Measurements from ENCODE around the gene BRSK1. TPM values are rescaled to one million over a fixed set of nuclear protein-coding genes. Genes with fewer than 3 reads are reported as not detected.
A peak's percentile ranks its signal among the peaks of the same experiment; 100 is the strongest.

Gene BRSK1
- total and polyA plus RNA-seq, 8 donors = 1.5 to 67.7 (median 5.4) TPM; not detected in 2

GRCh38 chr19:55258476-55258827 lies 25.3 kb upstream of the BRSK1 start:
- DNase-seq = peak in 1 of 2 donors; percentile 73
- 0 to 1% (median 0%) methylated on average over 5 to 53 of the region's 53 CpGs; no CpG with 5 or more reads in 1 of the 5 donors for WGBS, 5 donors
- intact Hi-C loops (cut with DNase I; ENCODE audit: low total_unique reads) = no loop called here
- peak overlapping the region; percentile 66 to 98 (median 93) for H3K4me3 ChIP-seq
- peaks cover 4 to 10% (median 7%) of the 10 kb centered on the region in 4 donors for H3K36me3 ChIP-seq
- no peaks in the 10 kb centered on the region for H3K27me3 ChIP-seq
- H3K9me3 ChIP-seq = no peaks in the 10 kb centered on the region
- H3K27ac ChIP-seq = peak overlapping the region; percentile 92 to 95 (median 93)
- H3K4me1 ChIP-seq = peaks cover 43 to 54% (median 53%) of the 10 kb centered on the region in 4 donors
- TF ChIP-seq POLR2AphosphoS5 (IDR thresholded peaks at IDR 0.05) = no peak
- TF ChIP-seq POLR2A (IDR thresholded peaks at IDR 0.05) = no peak
- TF ChIP-seq EP300 (IDR thresholded peaks at IDR 0.05) = no peak

GRCh38 chr19:55258828-55259539 lies 24.8 kb upstream of the BRSK1 start, which contains the start of gene PPP6R1:
Gene PPP6R1 (minus strand): TSS chr19:55259017. CDS start chr19:55247103, 11,914 bp downstream.
- TF ChIP-seq POLR2AphosphoS5 (IDR thresholded peaks at IDR 0.05) (peak; percentile 84 to 95 (median 91)), EP300 (IDR thresholded peaks at IDR 0.05) (no peak), POLR2A (IDR thresholded peaks at IDR 0.05) (peak in 2 of 4 donors; percentile 39 to 46)
- TF ChIP-seq, protein P1, sequence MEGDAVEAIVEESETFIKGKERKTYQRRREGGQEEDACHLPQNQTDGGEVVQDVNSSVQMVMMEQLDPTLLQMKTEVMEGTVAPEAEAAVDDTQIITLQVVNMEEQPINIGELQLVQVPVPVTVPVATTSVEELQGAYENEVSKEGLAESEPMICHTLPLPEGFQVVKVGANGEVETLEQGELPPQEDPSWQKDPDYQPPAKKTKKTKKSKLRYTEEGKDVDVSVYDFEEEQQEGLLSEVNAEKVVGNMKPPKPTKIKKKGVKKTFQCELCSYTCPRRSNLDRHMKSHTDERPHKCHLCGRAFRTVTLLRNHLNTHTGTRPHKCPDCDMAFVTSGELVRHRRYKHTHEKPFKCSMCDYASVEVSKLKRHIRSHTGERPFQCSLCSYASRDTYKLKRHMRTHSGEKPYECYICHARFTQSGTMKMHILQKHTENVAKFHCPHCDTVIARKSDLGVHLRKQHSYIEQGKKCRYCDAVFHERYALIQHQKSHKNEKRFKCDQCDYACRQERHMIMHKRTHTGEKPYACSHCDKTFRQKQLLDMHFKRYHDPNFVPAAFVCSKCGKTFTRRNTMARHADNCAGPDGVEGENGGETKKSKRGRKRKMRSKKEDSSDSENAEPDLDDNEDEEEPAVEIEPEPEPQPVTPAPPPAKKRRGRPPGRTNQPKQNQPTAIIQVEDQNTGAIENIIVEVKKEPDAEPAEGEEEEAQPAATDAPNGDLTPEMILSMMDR (IDR thresholded peaks at IDR 0.05) = peak in 1 of 7 experiments; percentile 5
- Histone ChIP-seq H3K9me3 (no peaks in the 10 kb centered on the region), H3K4me1 (peaks cover 39 to 50% (median 48%) of the 10 kb centered on the region in 4 donors), H3K4me3 (peak within 1 kb of the TSS; percentile 66 to 98 (median 93)), H3K36me3 (peaks cover 4 to 10% (median 7%) of the 10 kb centered on the region in 4 donors), H3K27me3 (no peaks in the 10 kb centered on the region), H3K27ac (peak within 1 kb of the TSS; percentile 92 to 95 (median 93))
- WGBS, 5 donors = 0% methylated on average over 51 to 75 of the region's 76 CpGs
- intact Hi-C loops (cut with DNase I; ENCODE audit: low total_unique reads) = no loop called here
- DNase-seq = peak; percentile 98 to 100

- 35 to 45% (median 41%) methylated on average over 28 to 29 of the region's 29 CpGs for WGBS, 5 donors
- Histone ChIP-seq H3K27me3 (no peaks in the 10 kb centered on the region), H3K4me1 (peaks cover 35 to 44% (median 41%) of the 10 kb centered on the region in 4 donors), H3K36me3 (peaks cover 4 to 10% (median 8%) of the 10 kb centered on the region in 4 donors), H3K4me3 (peak overlapping the region; percentile 66 to 98 (median 93)), H3K27ac (peak overlapping the region; percentile 60 to 95 (median 92)), H3K9me3 (no peaks in the 10 kb centered on the region)
- intact Hi-C loops (cut with DNase I; ENCODE audit: low total_unique reads) = no loop called here
- no peak for TF ChIP-seq POLR2A (IDR thresholded peaks at IDR 0.05)
- TF ChIP-seq POLR2AphosphoS5 (IDR thresholded peaks at IDR 0.05) = no peak
- TF ChIP-seq, protein P1 (IDR thresholded peaks at IDR 0.05) = no peak
- no peak for TF ChIP-seq EP300 (IDR thresholded peaks at IDR 0.05)
- DNase-seq = no peak
Measured at GRCh38 chr19:55259540-55260210, 24.1 kb upstream of the BRSK1 start.

DNA sequence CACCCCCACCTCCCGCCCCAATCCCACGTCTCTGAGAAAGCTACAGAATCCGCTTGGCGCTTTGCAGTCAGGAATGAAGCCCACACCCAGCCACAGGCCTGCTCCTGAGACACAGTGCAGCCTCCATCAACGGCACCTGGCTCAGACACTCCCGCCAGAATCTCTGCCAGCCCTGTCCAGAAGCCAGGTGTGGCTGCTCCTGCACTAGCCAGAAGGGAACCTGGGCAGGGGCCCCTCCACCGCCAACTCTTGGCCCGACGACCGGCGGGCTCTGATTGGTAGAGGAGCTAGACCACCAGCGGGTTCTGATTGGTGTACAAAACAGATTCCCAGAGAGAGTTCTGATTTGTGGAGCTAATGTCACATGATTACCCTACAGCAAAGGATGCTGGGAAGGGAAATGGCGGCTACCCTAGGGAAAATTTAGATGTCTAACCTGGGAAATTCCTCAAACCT lies 22.1 kb upstream of the BRSK1 start:
- Histone ChIP-seq H3K4me1 (peaks cover 16 to 24% (median 21%) of the 10 kb centered on the region in 4 donors), H3K4me3 (no peak overlapping the region), H3K36me3 (peaks cover 7 to 20% (median 20%) of the 10 kb centered on the region in 4 donors), H3K9me3 (no peaks in the 10 kb centered on the region), H3K27me3 (no peaks in the 10 kb centered on the region), H3K27ac (no peak overlapping the region)
- no peak for TF ChIP-seq POLR2A (IDR thresholded peaks at IDR 0.05)
- no peak for DNase-seq
- intact Hi-C loops (cut with DNase I; ENCODE audit: low total_unique reads) = no loop called here
- WGBS, 5 donors = 87 to 92% (median 90%) methylated on average over 12 to 13 of the region's 13 CpGs

- Histone ChIP-seq H3K4me1 (peaks cover 9 to 17% (median 14%) of the 10 kb centered on the region in 4 donors), H3K27ac (no peak overlapping the region), H3K4me3 (no peak overlapping the region), H3K27me3 (no peaks in the 10 kb centered on the region), H3K9me3 (no peaks in the 10 kb centered on the region), H3K36me3 (peaks cover 7 to 25% (median 20%) of the 10 kb centered on the region in 4 donors)
- intact Hi-C loops (cut with DNase I; ENCODE audit: low total_unique reads) = no loop called here
- 93 to 97% (median 95%) methylated on average over 8 to 9 of the region's 9 CpGs for WGBS, 5 donors
- DNase-seq = no peak
- TF ChIP-seq, protein P1 (IDR thresholded peaks at IDR 0.05) = no peak
- TF ChIP-seq POLR2A (IDR thresholded peaks at IDR 0.05) (no peak), POLR2AphosphoS5 (IDR thresholded peaks at IDR 0.05) (no peak), EP300 (IDR thresholded peaks at IDR 0.05) (no peak)
Measured at GRCh38 chr19:55262359-55262758, 21.4 kb upstream of the BRSK1 start.

Data from stomach (tissue), 9 donors.